Nephron progenitor cell (in vitro differentiated cells): ENCODE data around the gene SLC26A6.

Experiments used
- DNase-seq: peaks from one replicate; pipeline ENCODE4 v3.0.0; 2021
- H3K27ac Mint-ChIP-seq: 2 replicates; pipeline ENCODE4 v1.8.0; 2021; ENCODE audit warnings: mild to moderate bottlenecking, moderate library complexity, mixed read lengths
- H3K27me3 Mint-ChIP-seq: 2 replicates; pipeline ENCODE4 v1.8.0; 2021; ENCODE audit warnings: mild to moderate bottlenecking, low read depth, mixed read lengths; ENCODE audit not compliant: poor library complexity
- H3K36me3 Mint-ChIP-seq: 2 replicates; pipeline ENCODE4 v1.8.0; 2021; ENCODE audit warnings: low read depth, mixed read lengths
- H3K4me1 Mint-ChIP-seq: 2 replicates; pipeline ENCODE4 v1.8.0; 2021; ENCODE audit warnings: mixed read lengths
- H3K4me3 Mint-ChIP-seq: 2 replicates; pipeline ENCODE4 v1.8.0; 2021; ENCODE audit warnings: mild to moderate bottlenecking, moderate library complexity, mixed read lengths
- H3K9me3 Mint-ChIP-seq: 2 replicates; pipeline ENCODE4 v1.8.0; 2021; ENCODE audit warnings: mild to moderate bottlenecking, moderate library complexity, mixed read lengths
- TF ChIP-seq, protein P1 (sequence below): fragments of 200-600 bp; sonication (generic); IDR thresholded peaks from 2 replicates; pipeline ENCODE4 v1.5.0; 2021; ENCODE audit warnings: antibody characterized with exemption

The SLC26A6 gene

DNA sequence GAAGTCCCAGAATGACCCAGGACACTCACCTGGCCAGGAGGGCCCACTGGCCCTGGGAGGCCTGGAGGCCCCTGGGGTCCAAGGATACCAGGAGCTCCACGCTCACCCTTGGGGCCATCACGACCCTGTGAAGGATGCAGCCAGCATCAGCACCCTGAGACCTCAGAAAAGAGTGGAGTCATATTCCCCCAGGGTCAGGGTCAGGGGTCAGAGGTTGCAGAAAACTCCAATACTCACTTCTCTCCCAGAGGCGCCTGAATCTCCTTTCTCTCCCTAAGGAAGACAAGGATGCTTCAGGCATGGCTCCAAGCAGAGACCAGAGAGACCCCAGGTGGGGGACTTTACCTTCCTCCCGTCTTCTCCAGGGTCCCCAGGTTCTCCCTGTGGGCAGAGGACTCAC is 58.6 kb downstream of the SLC26A6 start:
- H3K27me3 Mint-ChIP-seq, result no peaks in the 10 kb centered on the region
- H3K4me1 Mint-ChIP-seq, result peaks cover 9% of the 10 kb centered on the region
- no peak overlapping the region for H3K4me3 Mint-ChIP-seq
- TF ChIP-seq, protein P1, sequence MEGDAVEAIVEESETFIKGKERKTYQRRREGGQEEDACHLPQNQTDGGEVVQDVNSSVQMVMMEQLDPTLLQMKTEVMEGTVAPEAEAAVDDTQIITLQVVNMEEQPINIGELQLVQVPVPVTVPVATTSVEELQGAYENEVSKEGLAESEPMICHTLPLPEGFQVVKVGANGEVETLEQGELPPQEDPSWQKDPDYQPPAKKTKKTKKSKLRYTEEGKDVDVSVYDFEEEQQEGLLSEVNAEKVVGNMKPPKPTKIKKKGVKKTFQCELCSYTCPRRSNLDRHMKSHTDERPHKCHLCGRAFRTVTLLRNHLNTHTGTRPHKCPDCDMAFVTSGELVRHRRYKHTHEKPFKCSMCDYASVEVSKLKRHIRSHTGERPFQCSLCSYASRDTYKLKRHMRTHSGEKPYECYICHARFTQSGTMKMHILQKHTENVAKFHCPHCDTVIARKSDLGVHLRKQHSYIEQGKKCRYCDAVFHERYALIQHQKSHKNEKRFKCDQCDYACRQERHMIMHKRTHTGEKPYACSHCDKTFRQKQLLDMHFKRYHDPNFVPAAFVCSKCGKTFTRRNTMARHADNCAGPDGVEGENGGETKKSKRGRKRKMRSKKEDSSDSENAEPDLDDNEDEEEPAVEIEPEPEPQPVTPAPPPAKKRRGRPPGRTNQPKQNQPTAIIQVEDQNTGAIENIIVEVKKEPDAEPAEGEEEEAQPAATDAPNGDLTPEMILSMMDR, result no peak
- H3K27ac Mint-ChIP-seq, result no peak overlapping the region
- no peaks in the 10 kb centered on the region for H3K9me3 Mint-ChIP-seq
- H3K36me3 Mint-ChIP-seq, result no peaks in the 10 kb centered on the region
- DNase-seq, result no peak
